NCI-H2081 treated with DMSO at 0.1 percent for 48 hours (cell line): ENCODE measurements around the gene ENDOU.
"Not testable (repeated sequence)": the region's sequence is repeated elsewhere in the genome, so short reads cannot be mapped to it uniquely, and the experiment has no call there.

ENCODE experiments used
- DNase-seq: peaks from one replicate; lab custom pipeline; 2025; lab: John Stamatoyannopoulos, UW

Gene ENDOU

GRCh38 chr12:47686645-47687240, 38.5 kb downstream of the ENDOU start:
- no peak for DNase-seq

GRCh38 chr12:47679785-47680184, 45.5 kb downstream of the ENDOU start:
- DNase-seq, result no peak

GRCh38 chr12:47672068-47672467, 53.2 kb downstream of the ENDOU start:
- no peak for DNase-seq

- DNase-seq, result not testable (repeated sequence)
Observed at GRCh38 chr12:47667935-47668334, 57.4 kb downstream of the ENDOU start.
